K562 (cell line): ENCODE results near the gene ASXL2. TPM values are rescaled to one million over a fixed set of nuclear protein-coding genes. Genes with fewer than 3 reads are reported as not detected.
"Not testable (repeated sequence)": the region's sequence is repeated elsewhere in the genome, so short reads cannot be mapped to it uniquely, and the experiment has no call there.

Source experiments
- ATAC-seq: fragments of 200-7000 bp; cut with Tn5 transposase; 3 replicates; pipeline ENCODE4 v1.9.1; 2020; ENCODE audit warnings: moderate library complexity
- BruUV-seq: library from RNA; stranded (reverse); fragments of 400-500 nt; replicated peaks from 2 replicates; lab custom pipeline; 2021; lab: Mats Ljungman, UMichigan
- CTCF ChIA-PET: fragments of 300-600 bp; formaldehyde crosslinking; extraction: SDS; loops from one replicate; lab custom pipeline; 2021; ENCODE audit warnings: low intra/inter-chr PET ratio; lab: Yijun Ruan, JAX
- POLR2A ChIA-PET: fragments of 300-600, 350-650 bp; sonication (Branson Sonifier 250); formaldehyde crosslinking; extraction: SDS; loops from one replicate; lab custom pipeline; 2021; ENCODE audit warnings: antibody characterized with exemption, inconsistent platforms; lab: Yijun Ruan, JAX
- DNase-seq, 4 experiments: peaks; one replicate each; pipeline versions ENCODE4 v3.0.0 to v3.0.0-alpha.2; 2011 to 2018; ENCODE audit warnings: low spot score in 3 of 4, mixed read lengths in 3 of 4; ENCODE audit errors: extremely low read depth in 1 of 4
- FAIRE-seq: peaks from 2 replicates; lab custom pipeline; 2011; peaks lifted over from hg19 to GRCh38; lab: Jason Lieb, UNC
- H2AFZ ChIP-seq: 2 replicates; pipeline ENCODE4 v1.6.0; 2011; ENCODE audit warnings: low read depth, low read length, control low read depth, inconsistent platforms
- H3K27ac ChIP-seq: fragments of 200-600 bp; 3 replicates; pipeline ENCODE4 v1.8.0; 2011; ENCODE audit warnings: low read depth, mild to moderate bottlenecking, control low read depth, inconsistent platforms, low read length, moderate library complexity, mixed read lengths; ENCODE audit errors: extremely low read depth
- H3K27me3 ChIP-seq, 2 experiments: fragments of 300-600 bp in 1 of 2; 2 replicates in 1 of 2; 3 replicates in 1 of 2; pipeline versions ENCODE4 v1.6.0 to v1.8.0; 2011; ENCODE audit warnings: inconsistent platforms in 2 of 2, low read length in 2 of 2, mild to moderate bottlenecking in 1 of 2, mixed read lengths in 1 of 2, moderate library complexity in 1 of 2; ENCODE audit not compliant: control insufficient read depth in 2 of 2, insufficient read depth in 2 of 2
- H3K36me3 ChIP-seq: fragments of 300-600 bp; 3 replicates; pipeline ENCODE4 v1.8.0; 2011; ENCODE audit warnings: mild to moderate bottlenecking, low read length, inconsistent platforms; ENCODE audit not compliant: control insufficient read depth, insufficient read depth
- H3K4me1 ChIP-seq, 2 experiments: fragments of 200-600 bp in 1 of 2; replicated peaks in 1 of 2; 2 replicates in 1 of 2; 3 replicates in 1 of 2; pipeline versions ENCODE4 v1.5.1 to v1.8.0; 2011; ENCODE audit warnings: inconsistent platforms in 2 of 2, low read length in 2 of 2, mild to moderate bottlenecking in 1 of 2, mixed read lengths in 1 of 2, moderate library complexity in 1 of 2; ENCODE audit not compliant: control insufficient read depth in 2 of 2, insufficient read depth in 2 of 2
- H3K4me2 ChIP-seq: 2 replicates; pipeline ENCODE4 v1.6.1; 2011; ENCODE audit warnings: low read length, control low read depth, inconsistent platforms, mixed read lengths; ENCODE audit not compliant: insufficient read depth
- H3K4me3 ChIP-seq: fragments of 200-600 bp; sonication (generic), shearing (Covaris generic); 2 replicates; pipeline ENCODE4 v1.5.1; 2016; ENCODE audit warnings: control low read depth, inconsistent platforms
- H3K79me2 ChIP-seq: fragments of 200-600 bp; 3 replicates; pipeline ENCODE4 v1.8.0; 2011; ENCODE audit warnings: low read length, inconsistent platforms; ENCODE audit not compliant: control insufficient read depth, insufficient read depth
- H3K9ac ChIP-seq, 2 experiments: 2 replicates each; pipeline versions ENCODE4 v1.6.0 to v1.6.1; 2011; ENCODE audit warnings: low read depth in 2 of 2, low read length in 2 of 2, control low read depth in 1 of 2, inconsistent platforms in 1 of 2, mild to moderate bottlenecking in 1 of 2, mixed read lengths in 1 of 2; ENCODE audit not compliant: insufficient read depth in 1 of 2
- H3K9me1 ChIP-seq: one replicate; pipeline ENCODE4 v1.6.0; 2011; ENCODE audit warnings: inconsistent platforms, mild to moderate bottlenecking, low read length, moderate library complexity; ENCODE audit not compliant: control insufficient read depth, insufficient read depth
- H3K9me3 ChIP-seq: replicated peaks from 2 replicates; pipeline ENCODE4 v1.5.1; 2011; ENCODE audit warnings: low read depth, low read length, inconsistent platforms; ENCODE audit not compliant: control insufficient read depth, insufficient read depth
- H4K20me1 ChIP-seq: replicated peaks from 2 replicates; pipeline ENCODE4 v1.6.1; 2011; ENCODE audit warnings: low read length, inconsistent platforms, mixed read lengths; ENCODE audit not compliant: control insufficient read depth, insufficient read depth
- WGBS: fragments of 100-300 bp; shearing (Covaris generic); methylation state at CpG from one replicate; pipeline ENCODE4 v1.1.6; 2016; ENCODE audit warnings: low coverage, mixed read lengths; ENCODE audit not compliant: insufficient coverage; ENCODE audit errors: missing lambda C conversion rate; 5-methylcytosine and 5-hydroxymethylcytosine counted together
- in situ Hi-C: fragments of 300-500 bp; cut with MboI; formaldehyde crosslinking; loops from 4 replicates; pipeline ENCODE4 v1.15.0; 2018; ENCODE audit warnings: inconsistent platforms, mixed read lengths
- intact Hi-C: fragments of 100-400 bp; cut with micrococcal nuclease; formaldehyde crosslinking; loops from 2 replicates; pipeline ENCODE4 v1.14.2; 2022
- polyA plus RNA-seq, 8 experiments: library from polyadenylated mRNA; depleted of rRNA in 4 of 8; stranded (reverse) in 5 of 8; unstranded in 3 of 8; fragments of >200 nt; fragmentation: Nextera tagmentation in 2 of 8; fragmentation: Illumina TruSeq in 1 of 8; extraction: Ambion mirVana in 2 of 8; extraction: Trizol in 1 of 8; gene quantifications; 2 replicates each; pipeline versions ENCODE4 v1.2.1 to v1.2.3, GENCODE V29; 2011 to 2014; ENCODE audit warnings: inconsistent platforms in 1 of 8, missing spikeins in 1 of 8
- total RNA-seq, 7 experiments: library from RNA; depleted of rRNA in 6 of 7; stranded (reverse); fragments of >200 nt in 6 of 7; fragmentation: Illumina TruSeq in 2 of 7; extraction: Trizol in 2 of 7; gene quantifications; 2 replicates each; pipeline versions ENCODE4 v1.2.1 to v1.2.3, GENCODE V29; 2011 to 2021; ENCODE audit warnings: low replicate concordance in 1 of 7

The ASXL2 gene
- total and polyA plus RNA-seq, 9 of the 15 experiments (the other 6 are each of a cell fraction or from before 2014, with no cell fraction given), result 2.2 to 25.9 (median 9.0) TPM

GRCh38 chr2:25917411-25917810, 39.1 kb upstream of the ASXL2 start:
- H3K4me2 ChIP-seq, in situ Hi-C loops, intact Hi-C loops, ATAC-seq, BruUV-seq, H3K4me3 ChIP-seq, H2AFZ ChIP-seq, H3K36me3 ChIP-seq, H3K9me3 ChIP-seq, H3K79me2 ChIP-seq, H3K27ac ChIP-seq, FAIRE-seq, H3K9ac ChIP-seq, H4K20me1 ChIP-seq, CTCF ChIA-PET, DNase-seq, H3K4me1 ChIP-seq, H3K9me1 ChIP-seq: not testable (repeated sequence)
- 16% methylated on average over 5 of the region's 7 CpGs for WGBS
- peaks cover 3 to 12% of the 10 kb centered on the region in 2 experiments; a peak in 3 of 5 replicates for H3K27me3 ChIP-seq
- POLR2A ChIA-PET, result interaction anchor here (0.6 to 1.1 kb wide), 2 partner anchors 12 to 34 kb away, joined by 3 read pairs; no protein-coding TSS in a partner anchor

DNA sequence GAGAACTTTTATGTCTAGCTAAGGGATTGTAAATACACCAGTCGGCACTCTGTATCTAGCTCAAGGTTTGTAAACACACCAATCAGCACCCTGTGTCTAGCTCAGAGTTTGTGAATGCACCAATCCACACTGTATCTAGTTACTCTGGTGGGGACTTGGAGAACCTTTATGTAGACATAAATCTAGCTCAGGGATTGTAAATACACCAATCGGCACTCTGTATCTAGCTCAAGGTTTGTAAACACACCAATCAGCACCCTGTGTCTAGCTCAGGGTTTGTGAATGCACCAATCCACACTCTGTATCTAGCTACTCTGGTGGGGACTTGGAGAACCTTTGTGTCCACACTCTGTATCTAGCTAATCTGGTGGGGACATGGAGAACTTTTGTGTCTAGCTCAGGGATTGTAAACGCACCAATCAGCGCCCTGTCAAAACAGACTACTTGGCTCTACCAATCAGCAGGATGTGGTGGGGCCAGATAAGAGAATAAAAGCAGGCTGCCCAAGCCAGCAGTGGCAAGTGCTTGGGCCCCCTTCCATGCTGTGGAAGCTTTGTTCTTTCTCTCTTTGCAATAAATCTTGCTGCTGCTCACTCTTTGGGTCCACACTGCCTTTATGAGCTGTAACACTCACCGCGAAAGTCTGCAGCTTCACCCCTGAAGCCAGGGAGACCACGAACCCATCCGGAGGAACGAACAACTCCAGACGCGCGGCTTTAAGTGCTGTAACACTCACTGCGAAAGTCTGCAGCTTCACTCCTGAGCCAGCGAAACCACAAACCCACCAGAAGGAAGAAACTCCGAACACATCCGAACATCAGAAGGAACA, 37.9 kb upstream of the ASXL2 start:
- peaks cover 0 to 11% of the 10 kb centered on the region in 2 experiments; a peak in 2 of 5 replicates for H3K27me3 ChIP-seq
- POLR2A ChIA-PET, result interaction anchor here (0.6 kb wide), 1 partner anchor 466 kb away, joined by 3 read pairs; no protein-coding TSS in a partner anchor
- DNase-seq, H3K9me3 ChIP-seq, CTCF ChIA-PET, H2AFZ ChIP-seq, ATAC-seq, H3K4me3 ChIP-seq, BruUV-seq, H3K79me2 ChIP-seq, H3K36me3 ChIP-seq, FAIRE-seq, in situ Hi-C loops, H4K20me1 ChIP-seq, H3K9ac ChIP-seq, H3K4me1 ChIP-seq, H3K9me1 ChIP-seq, H3K27ac ChIP-seq, H3K4me2 ChIP-seq, intact Hi-C loops: not testable (repeated sequence)
- 49% methylated on average over 13 of the region's 16 CpGs for WGBS
